ENCODE data around the gene NTM.

The NTM gene

GRCh38 chr11:131802440-131803115, 432.2 kb downstream of the NTM start:
- TF ChIP-seq, protein P1, sequence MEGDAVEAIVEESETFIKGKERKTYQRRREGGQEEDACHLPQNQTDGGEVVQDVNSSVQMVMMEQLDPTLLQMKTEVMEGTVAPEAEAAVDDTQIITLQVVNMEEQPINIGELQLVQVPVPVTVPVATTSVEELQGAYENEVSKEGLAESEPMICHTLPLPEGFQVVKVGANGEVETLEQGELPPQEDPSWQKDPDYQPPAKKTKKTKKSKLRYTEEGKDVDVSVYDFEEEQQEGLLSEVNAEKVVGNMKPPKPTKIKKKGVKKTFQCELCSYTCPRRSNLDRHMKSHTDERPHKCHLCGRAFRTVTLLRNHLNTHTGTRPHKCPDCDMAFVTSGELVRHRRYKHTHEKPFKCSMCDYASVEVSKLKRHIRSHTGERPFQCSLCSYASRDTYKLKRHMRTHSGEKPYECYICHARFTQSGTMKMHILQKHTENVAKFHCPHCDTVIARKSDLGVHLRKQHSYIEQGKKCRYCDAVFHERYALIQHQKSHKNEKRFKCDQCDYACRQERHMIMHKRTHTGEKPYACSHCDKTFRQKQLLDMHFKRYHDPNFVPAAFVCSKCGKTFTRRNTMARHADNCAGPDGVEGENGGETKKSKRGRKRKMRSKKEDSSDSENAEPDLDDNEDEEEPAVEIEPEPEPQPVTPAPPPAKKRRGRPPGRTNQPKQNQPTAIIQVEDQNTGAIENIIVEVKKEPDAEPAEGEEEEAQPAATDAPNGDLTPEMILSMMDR (IDR thresholded peaks at IDR 0.05; ENCODE audit: low read depth, low read length): no peak
- no peak for DNase-seq (ENCODE audit: extremely low read depth, low read depth)

DNA sequence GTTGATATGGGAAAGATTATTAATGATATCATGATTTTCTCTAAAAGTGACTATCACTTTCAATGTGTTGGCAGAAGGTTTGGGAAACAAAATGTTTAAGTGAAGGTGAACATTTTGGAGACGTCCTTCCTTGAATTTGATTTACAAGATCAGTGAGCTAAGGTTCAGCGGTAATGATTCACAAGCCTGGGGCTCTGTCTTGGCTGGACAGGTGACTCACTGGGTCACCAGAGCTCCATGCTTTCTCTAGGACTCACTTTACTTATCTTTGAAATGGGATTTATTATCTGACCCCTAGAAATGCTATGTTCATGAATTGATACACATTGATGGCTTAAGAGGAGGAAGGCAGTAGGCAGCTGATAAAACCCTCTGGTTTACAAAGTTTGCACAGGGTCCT, 437.5 kb downstream of the NTM start:
- TF ChIP-seq, protein P1 (IDR thresholded peaks at IDR 0.05; ENCODE audit: low read depth, low read length): no peak
- DNase-seq (ENCODE audit: extremely low read depth, low read depth): no peak

DNA sequence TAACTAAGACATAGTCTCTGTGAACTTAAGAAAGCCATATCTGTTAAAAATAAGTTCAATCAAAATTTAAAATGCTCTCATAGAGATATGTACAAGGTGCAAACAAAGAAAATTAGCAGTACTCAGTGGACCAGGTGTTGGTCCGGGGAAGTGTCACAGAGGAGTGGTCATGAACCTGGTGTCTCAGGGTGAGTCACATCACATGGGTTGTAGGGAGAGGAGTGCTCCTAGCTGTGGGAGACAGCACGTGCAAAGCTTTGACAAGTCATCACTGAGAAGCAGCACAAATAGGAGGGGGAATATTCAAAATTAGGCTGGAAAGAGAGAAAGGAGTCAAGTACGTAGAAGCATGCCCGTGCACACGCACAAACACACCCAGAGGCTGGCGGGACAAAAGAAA, 438.1 kb downstream of the NTM start:
- DNase-seq (ENCODE audit: extremely low read depth, low read depth): no peak
- TF ChIP-seq, protein P1 (IDR thresholded peaks at IDR 0.05; ENCODE audit: low read depth, low read length): no peak

GRCh38 chr11:131809203-131809918, 438.9 kb downstream of the NTM start:
- DNase-seq (ENCODE audit: extremely low read depth, low read depth): no peak

DNA sequence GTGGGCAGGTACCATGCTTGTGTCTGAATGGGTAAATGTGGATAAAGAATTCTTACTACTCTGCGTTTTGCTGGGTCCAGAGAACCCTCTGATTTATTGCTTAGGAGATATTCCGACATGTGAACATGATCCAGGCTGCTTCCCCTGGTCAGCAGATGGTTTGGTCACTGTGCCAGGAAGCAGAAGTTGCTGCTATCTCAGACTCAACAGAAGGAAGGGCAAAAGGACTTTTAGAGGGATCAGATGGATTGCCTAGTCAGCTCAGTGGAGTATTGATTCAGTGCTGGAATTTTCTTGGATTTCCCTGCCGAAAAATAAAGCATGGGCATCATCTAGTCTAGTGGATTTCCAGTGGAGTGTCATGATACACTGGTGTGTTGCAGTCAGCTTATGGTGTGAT, 440.1 kb downstream of the NTM start:
- TF ChIP-seq, protein P1 (IDR thresholded peaks at IDR 0.05; ENCODE audit: low read depth, low read length): no peak
- no peak for DNase-seq (ENCODE audit: extremely low read depth, low read depth)

More at GRCh38 chr11:131809203-131809918, 438.9 kb downstream of the NTM start:
- TF ChIP-seq, protein P1 (IDR thresholded peaks at IDR 0.05; ENCODE audit: low read depth, low read length): no peak

DNA sequence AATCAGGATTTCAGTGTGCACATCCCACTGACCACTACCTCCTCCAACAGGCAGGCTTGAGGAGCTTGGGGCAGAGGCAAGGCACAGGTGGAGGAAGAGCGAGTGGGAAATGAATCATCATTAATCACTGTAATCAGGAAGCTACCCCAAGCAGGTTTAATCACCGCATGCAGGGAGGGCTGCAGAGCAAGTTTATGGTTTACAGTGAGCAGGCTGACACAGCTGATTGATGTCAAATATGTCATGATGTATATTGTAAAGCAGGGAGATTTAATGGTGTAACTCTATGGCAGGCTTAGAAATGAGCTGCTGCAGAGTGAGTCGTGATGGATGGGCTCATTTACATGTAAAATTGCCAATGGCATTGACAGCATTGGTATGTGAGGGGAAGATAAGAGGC, 441.0 kb downstream of the NTM start:
- no peak for DNase-seq (ENCODE audit: extremely low read depth, low read depth)
- TF ChIP-seq, protein P1 (IDR thresholded peaks at IDR 0.05; ENCODE audit: low read depth, low read length): no peak

DNA sequence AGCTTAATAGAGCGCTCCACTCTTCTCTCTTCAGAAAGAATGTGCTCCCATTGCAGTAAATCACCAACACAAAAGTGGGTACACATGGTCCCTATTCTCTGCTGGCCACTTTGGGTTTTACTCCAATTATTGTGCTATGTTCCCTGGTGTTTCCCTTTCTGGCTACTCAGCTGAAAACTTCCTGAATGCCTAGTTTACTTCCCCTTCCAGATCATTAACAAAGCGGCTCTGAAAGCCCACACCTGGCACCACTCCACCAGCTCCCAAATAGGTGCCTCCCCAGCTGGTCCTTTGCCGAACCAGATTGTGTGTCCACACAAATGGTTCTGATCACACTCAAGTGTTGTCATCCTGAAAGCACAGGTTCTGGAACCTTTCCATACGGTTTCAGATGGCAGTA, 443.7 kb downstream of the NTM start:
- TF ChIP-seq, protein P1 (IDR thresholded peaks at IDR 0.05; ENCODE audit: low read depth, low read length): no peak
- DNase-seq (ENCODE audit: extremely low read depth, low read depth): no peak

Data from AG09319 (cell line).